Neural crest cell (in vitro differentiated cells): ENCODE measurements around the gene PLEKHJ1. TPM values are rescaled to one million over a fixed set of nuclear protein-coding genes. Genes with fewer than 3 reads are reported as not detected.

Experiments used
- DNase-seq: peaks from one replicate; pipeline ENCODE4 v3.0.0; 2021; ENCODE audit warnings: low read depth, mixed read lengths, low spot score
- H3K27ac Mint-ChIP-seq: one replicate; pipeline ENCODE4 v1.8.0; 2021; ENCODE audit warnings: mild to moderate bottlenecking, mixed read lengths; ENCODE audit not compliant: unreplicated experiment
- H3K27me3 Mint-ChIP-seq: 2 replicates; pipeline ENCODE4 v1.8.0; 2021; ENCODE audit warnings: low read depth, mild to moderate bottlenecking, mixed read lengths
- H3K36me3 Mint-ChIP-seq: 2 replicates; pipeline ENCODE4 v1.8.0; 2021; ENCODE audit warnings: low read depth, mild to moderate bottlenecking, mixed read lengths
- H3K4me1 Mint-ChIP-seq: 2 replicates; pipeline ENCODE4 v1.8.0; 2021; ENCODE audit warnings: mixed read lengths
- H3K4me3 Mint-ChIP-seq: one replicate; pipeline ENCODE4 v1.8.0; 2021; ENCODE audit warnings: mild to moderate bottlenecking, mixed read lengths
- H3K9me3 Mint-ChIP-seq: 2 replicates; pipeline ENCODE4 v1.8.0; 2021; ENCODE audit warnings: mixed read lengths
- CTCF ChIP-seq: fragments of 200-600 bp; sonication (generic); conservative IDR thresholded peaks from 2 replicates; pipeline ENCODE4 v1.5.0; 2021; ENCODE audit warnings: antibody characterized with exemption, mild to moderate bottlenecking
- total RNA-seq: library from RNA; stranded (reverse); gene quantifications from 2 replicates; pipeline ENCODE4 v1.2.1, GENCODE V29; 2021

The PLEKHJ1 gene
- total RNA-seq, 1 donor from 2014 or later, result 137 TPM

- Mint-ChIP-seq H3K4me3 (peak overlapping the region; percentile 87), H3K4me1 (no peaks in the 10 kb centered on the region), H3K36me3 (peaks cover 8% of the 10 kb centered on the region), H3K9me3 (no peaks in the 10 kb centered on the region), H3K27me3 (peaks cover 11% of the 10 kb centered on the region), H3K27ac (no peak overlapping the region)
- DNase-seq, result no peak
- no peak for TF ChIP-seq CTCF
Observed at GRCh38 chr19:2228157-2229030, 7.7 kb downstream of the PLEKHJ1 start.

GRCh38 chr19:2227415-2228156 is 8.5 kb downstream of the PLEKHJ1 start:
- Mint-ChIP-seq H3K4me3 (no peak overlapping the region), H3K9me3 (no peaks in the 10 kb centered on the region), H3K36me3 (peaks cover 8% of the 10 kb centered on the region), H3K27ac (no peak overlapping the region), H3K27me3 (peaks cover 10% of the 10 kb centered on the region), H3K4me1 (no peaks in the 10 kb centered on the region)
- TF ChIP-seq CTCF, result no peak
- no peak for DNase-seq

- Mint-ChIP-seq H3K9me3 (no peaks in the 10 kb centered on the region), H3K27me3 (peaks cover 6% of the 10 kb centered on the region), H3K4me1 (no peaks in the 10 kb centered on the region), H3K4me3 (no peak overlapping the region), H3K27ac (no peak overlapping the region), H3K36me3 (peaks cover 8% of the 10 kb centered on the region)
- no peak for TF ChIP-seq CTCF
- DNase-seq, result no peak
Observed at GRCh38 chr19:2226840-2227360, 9.2 kb downstream of the PLEKHJ1 start.

- Mint-ChIP-seq H3K27me3 (peaks cover 3% of the 10 kb centered on the region), H3K4me1 (no peaks in the 10 kb centered on the region), H3K9me3 (no peaks in the 10 kb centered on the region), H3K4me3 (no peak overlapping the region), H3K27ac (no peak overlapping the region), H3K36me3 (peaks cover 6% of the 10 kb centered on the region)
- TF ChIP-seq CTCF, result no peak
- DNase-seq, result no peak
Observed at GRCh38 chr19:2226051-2226839, 9.9 kb downstream of the PLEKHJ1 start.

- no peak for TF ChIP-seq CTCF
- DNase-seq, result no peak
- peaks cover 3% of the 10 kb centered on the region for H3K27me3 Mint-ChIP-seq
- H3K4me3 Mint-ChIP-seq, result no peak overlapping the region
- peaks cover 6% of the 10 kb centered on the region for H3K36me3 Mint-ChIP-seq
- H3K27ac Mint-ChIP-seq, result no peak overlapping the region
- H3K9me3 Mint-ChIP-seq, result no peaks in the 10 kb centered on the region
- H3K4me1 Mint-ChIP-seq, result no peaks in the 10 kb centered on the region
Observed at GRCh38 chr19:2225415-2226050, 10.6 kb downstream of the PLEKHJ1 start.
